ENCODE data around the gene NT5E. TPM values are rescaled to one million over a fixed set of nuclear protein-coding genes. Genes with fewer than 3 reads are reported as not detected.
A peak's percentile ranks its signal among the peaks of the same experiment; 100 is the strongest.

NT5E gene
- total and polyA plus RNA-seq, 2 of the 13 experiments (the other 11 are each of a cell fraction or from before 2014, with no cell fraction given), result 9.5 to 33.0 TPM

DNA sequence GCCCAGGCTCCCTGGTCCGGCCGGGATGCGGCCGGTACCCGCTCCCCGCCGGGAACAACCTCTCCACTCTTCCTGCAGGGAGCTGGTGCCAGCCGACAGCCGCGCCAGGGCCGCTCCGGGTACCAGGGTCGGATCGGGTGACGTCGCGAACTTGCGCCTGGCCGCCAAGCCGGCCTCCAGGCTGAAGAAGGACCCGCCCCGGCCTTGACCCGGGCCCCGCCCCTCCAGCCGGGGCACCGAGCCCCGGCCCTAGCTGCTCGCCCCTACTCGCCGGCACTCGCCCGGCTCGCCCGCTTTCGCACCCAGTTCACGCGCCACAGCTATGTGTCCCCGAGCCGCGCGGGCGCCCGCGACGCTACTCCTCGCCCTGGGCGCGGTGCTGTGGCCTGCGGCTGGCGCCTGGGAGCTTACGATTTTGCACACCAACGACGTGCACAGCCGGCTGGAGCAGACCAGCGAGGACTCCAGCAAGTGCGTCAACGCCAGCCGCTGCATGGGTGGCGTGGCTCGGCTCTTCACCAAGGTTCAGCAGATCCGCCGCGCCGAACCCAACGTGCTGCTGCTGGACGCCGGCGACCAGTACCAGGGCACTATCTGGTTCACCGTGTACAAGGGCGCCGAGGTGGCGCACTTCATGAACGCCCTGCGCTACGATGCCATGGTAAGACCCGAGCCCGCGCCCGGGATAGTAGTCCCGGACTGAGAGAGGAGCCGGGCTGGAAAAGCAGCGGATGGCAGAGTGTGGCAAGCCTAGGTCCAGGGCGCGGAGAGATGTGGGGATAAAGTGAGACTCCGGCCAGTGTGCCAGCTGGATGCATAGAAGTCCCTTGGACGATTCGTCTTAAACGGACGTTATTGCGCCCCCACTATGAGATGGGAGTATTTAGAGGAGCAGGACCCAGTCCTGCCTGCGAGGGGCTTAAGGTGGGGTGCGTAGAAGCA is at the start of gene NT5E (continued):
- TF ChIP-seq, protein P1, sequence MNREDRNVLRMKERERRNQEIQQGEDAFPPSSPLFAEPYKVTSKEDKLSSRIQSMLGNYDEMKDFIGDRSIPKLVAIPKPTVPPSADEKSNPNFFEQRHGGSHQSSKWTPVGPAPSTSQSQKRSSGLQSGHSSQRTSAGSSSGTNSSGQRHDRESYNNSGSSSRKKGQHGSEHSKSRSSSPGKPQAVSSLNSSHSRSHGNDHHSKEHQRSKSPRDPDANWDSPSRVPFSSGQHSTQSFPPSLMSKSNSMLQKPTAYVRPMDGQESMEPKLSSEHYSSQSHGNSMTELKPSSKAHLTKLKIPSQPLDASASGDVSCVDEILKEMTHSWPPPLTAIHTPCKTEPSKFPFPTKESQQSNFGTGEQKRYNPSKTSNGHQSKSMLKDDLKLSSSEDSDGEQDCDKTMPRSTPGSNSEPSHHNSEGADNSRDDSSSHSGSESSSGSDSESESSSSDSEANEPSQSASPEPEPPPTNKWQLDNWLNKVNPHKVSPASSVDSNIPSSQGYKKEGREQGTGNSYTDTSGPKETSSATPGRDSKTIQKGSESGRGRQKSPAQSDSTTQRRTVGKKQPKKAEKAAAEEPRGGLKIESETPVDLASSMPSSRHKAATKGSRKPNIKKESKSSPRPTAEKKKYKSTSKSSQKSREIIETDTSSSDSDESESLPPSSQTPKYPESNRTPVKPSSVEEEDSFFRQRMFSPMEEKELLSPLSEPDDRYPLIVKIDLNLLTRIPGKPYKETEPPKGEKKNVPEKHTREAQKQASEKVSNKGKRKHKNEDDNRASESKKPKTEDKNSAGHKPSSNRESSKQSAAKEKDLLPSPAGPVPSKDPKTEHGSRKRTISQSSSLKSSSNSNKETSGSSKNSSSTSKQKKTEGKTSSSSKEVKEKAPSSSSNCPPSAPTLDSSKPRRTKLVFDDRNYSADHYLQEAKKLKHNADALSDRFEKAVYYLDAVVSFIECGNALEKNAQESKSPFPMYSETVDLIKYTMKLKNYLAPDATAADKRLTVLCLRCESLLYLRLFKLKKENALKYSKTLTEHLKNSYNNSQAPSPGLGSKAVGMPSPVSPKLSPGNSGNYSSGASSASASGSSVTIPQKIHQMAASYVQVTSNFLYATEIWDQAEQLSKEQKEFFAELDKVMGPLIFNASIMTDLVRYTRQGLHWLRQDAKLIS (CRISPR knock-in tag; IDR thresholded peaks at IDR 0.05), result no peak
- TF ChIP-seq KLF13 (CRISPR knock-in tag; IDR thresholded peaks at IDR 0.05), result peak; percentile 62; the same call in 1 of the 2 replicates
- no peak for TF ChIP-seq ZNF121 (CRISPR knock-in tag; IDR thresholded peaks at IDR 0.05)
- no peak for TF ChIP-seq RORA (CRISPR knock-in tag; IDR thresholded peaks at IDR 0.05)
- TF ChIP-seq PCBP1 (IDR thresholded peaks at IDR 0.05; ENCODE audit: borderline replicate concordance, low read depth, low read length), result no peak
- TF ChIP-seq ZNF850 (CRISPR knock-in tag; conservative IDR thresholded peaks at IDR 0.05), result 0 out of 2 replicates have a peak, but pooled peaks have one; percentile 56
- peak; percentile 44; the same call in 1 of the 2 replicates for TF ChIP-seq PAX8 (CRISPR knock-in tag; IDR thresholded peaks at IDR 0.05; ENCODE audit: borderline replicate concordance)
- TF ChIP-seq SNAPC2 (CRISPR knock-in tag; IDR thresholded peaks at IDR 0.05), result peak; percentile 62; the same call in 1 of the 2 replicates
- TF ChIP-seq ZNF841 (CRISPR knock-in tag; IDR thresholded peaks at IDR 0.05; ENCODE audit: borderline replicate concordance), result no peak
- TF ChIP-seq, protein P2, sequence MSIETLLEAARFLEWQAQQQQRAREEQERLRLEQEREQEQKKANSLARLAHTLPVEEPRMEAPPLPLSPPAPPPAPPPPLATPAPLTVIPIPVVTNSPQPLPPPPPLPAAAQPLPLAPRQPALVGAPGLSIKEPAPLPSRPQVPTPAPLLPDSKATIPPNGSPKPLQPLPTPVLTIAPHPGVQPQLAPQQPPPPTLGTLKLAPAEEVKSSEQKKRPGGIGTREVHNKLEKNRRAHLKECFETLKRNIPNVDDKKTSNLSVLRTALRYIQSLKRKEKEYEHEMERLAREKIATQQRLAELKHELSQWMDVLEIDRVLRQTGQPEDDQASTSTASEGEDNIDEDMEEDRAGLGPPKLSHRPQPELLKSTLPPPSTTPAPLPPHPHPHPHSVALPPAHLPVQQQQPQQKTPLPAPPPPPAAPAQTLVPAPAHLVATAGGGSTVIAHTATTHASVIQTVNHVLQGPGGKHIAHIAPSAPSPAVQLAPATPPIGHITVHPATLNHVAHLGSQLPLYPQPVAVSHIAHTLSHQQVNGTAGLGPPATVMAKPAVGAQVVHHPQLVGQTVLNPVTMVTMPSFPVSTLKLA (IDR thresholded peaks at IDR 0.05), result no peak
- TF ChIP-seq ZNF569 (CRISPR knock-in tag; IDR thresholded peaks at IDR 0.05; ENCODE audit: borderline replicate concordance), result no peak
- TF ChIP-seq DR1 (CRISPR knock-in tag; IDR thresholded peaks at IDR 0.05), result 0 out of 2 replicates have a peak, but pooled peaks have one; percentile 41
- TF ChIP-seq SIN3A (IDR thresholded peaks at IDR 0.05; ENCODE audit: borderline replicate concordance, low read depth, low read length), result no peak; the same call in 1 of the 2 replicates
- TF ChIP-seq ZSCAN25 (CRISPR knock-in tag; IDR thresholded peaks at IDR 0.05), result no peak
- peak; percentile 80 for TF ChIP-seq PHF8 (CRISPR knock-in tag; IDR thresholded peaks at IDR 0.05)
- TF ChIP-seq REPIN1 (CRISPR knock-in tag; IDR thresholded peaks at IDR 0.05; ENCODE audit: borderline replicate concordance, low read depth), result peak; percentile 68; the same call in 1 of the 2 replicates
- TF ChIP-seq ZNF292 (CRISPR knock-in tag; IDR thresholded peaks at IDR 0.05; ENCODE audit: borderline replicate concordance, low read depth), result peak; percentile 61; the same call in 1 of the 2 replicates
- TF ChIP-seq, protein P3, sequence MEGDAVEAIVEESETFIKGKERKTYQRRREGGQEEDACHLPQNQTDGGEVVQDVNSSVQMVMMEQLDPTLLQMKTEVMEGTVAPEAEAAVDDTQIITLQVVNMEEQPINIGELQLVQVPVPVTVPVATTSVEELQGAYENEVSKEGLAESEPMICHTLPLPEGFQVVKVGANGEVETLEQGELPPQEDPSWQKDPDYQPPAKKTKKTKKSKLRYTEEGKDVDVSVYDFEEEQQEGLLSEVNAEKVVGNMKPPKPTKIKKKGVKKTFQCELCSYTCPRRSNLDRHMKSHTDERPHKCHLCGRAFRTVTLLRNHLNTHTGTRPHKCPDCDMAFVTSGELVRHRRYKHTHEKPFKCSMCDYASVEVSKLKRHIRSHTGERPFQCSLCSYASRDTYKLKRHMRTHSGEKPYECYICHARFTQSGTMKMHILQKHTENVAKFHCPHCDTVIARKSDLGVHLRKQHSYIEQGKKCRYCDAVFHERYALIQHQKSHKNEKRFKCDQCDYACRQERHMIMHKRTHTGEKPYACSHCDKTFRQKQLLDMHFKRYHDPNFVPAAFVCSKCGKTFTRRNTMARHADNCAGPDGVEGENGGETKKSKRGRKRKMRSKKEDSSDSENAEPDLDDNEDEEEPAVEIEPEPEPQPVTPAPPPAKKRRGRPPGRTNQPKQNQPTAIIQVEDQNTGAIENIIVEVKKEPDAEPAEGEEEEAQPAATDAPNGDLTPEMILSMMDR (CRISPR knock-in tag; IDR thresholded peaks at IDR 0.05), result peak; percentile 38; the same call in 1 of the 2 replicates
- TF ChIP-seq, protein P4, sequence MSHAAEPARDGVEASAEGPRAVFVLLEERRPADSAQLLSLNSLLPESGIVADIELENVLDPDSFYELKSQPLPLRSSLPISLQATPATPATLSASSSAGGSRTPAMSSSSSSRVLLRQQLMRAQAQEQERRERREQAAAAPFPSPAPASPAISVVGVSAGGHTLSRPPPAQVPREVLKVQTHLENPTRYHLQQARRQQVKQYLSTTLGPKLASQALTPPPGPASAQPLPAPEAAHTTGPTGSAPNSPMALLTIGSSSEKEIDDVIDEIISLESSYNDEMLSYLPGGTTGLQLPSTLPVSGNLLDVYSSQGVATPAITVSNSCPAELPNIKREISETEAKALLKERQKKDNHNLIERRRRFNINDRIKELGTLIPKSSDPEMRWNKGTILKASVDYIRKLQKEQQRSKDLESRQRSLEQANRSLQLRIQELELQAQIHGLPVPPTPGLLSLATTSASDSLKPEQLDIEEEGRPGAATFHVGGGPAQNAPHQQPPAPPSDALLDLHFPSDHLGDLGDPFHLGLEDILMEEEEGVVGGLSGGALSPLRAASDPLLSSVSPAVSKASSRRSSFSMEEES (CRISPR knock-in tag; IDR thresholded peaks at IDR 0.05), result no peak
- TF ChIP-seq CHCHD3 (CRISPR knock-in tag; IDR thresholded peaks at IDR 0.05), result peak; percentile 56; the same call in 1 of the 2 replicates

Data from HepG2 (cell line).